Activated CD8-positive, alpha-beta memory T cell treated with anti-CD3 and anti-CD28 coated beads for 24 hours (primary cell): ENCODE results near the gene IL17A.

Experiments
- DNase-seq: peaks from one replicate; pipeline ENCODE4 v3.0.0-alpha.2; 2020

Gene IL17A

GRCh38 chr6:52186075-52186474, at the start of gene IL17A:
Gene IL17A, plus strand, starts transcription at chr6:52186375. Its CDS starts 57 bp downstream, at chr6:52186432.
- DNase-seq, result no peak

- no peak for DNase-seq
Observed at GRCh38 chr6:52136934-52137467, 49.2 kb upstream of the IL17A start.

GRCh38 chr6:52138284-52138683, 47.9 kb upstream of the IL17A start:
- no peak for DNase-seq

- no peak for DNase-seq
Observed at GRCh38 chr6:52139985-52140680, 46.0 kb upstream of the IL17A start.

- DNase-seq, result no peak
Observed at GRCh38 chr6:52141596-52141995, 44.6 kb upstream of the IL17A start.

- no peak for DNase-seq
Observed at GRCh38 chr6:52142556-52142955, 43.6 kb upstream of the IL17A start.

GRCh38 chr6:52143551-52143950, 42.6 kb upstream of the IL17A start:
- DNase-seq, result no peak

- no peak for DNase-seq
Observed at GRCh38 chr6:52144196-52145076, 41.7 kb upstream of the IL17A start.

- no peak for DNase-seq
Observed at GRCh38 chr6:52146851-52147445, 39.2 kb upstream of the IL17A start.

- no peak for DNase-seq
Observed at GRCh38 chr6:52149076-52149475, 37.1 kb upstream of the IL17A start.

- DNase-seq, result no peak
Observed at GRCh38 chr6:52149949-52150348, 36.2 kb upstream of the IL17A start.

GRCh38 chr6:52152070-52152423, 34.1 kb upstream of the IL17A start:
- no peak for DNase-seq

GRCh38 chr6:52152711-52153160, 33.4 kb upstream of the IL17A start:
- DNase-seq, result no peak

- DNase-seq, result no peak
Observed at GRCh38 chr6:52154381-52154780, 31.8 kb upstream of the IL17A start.

GRCh38 chr6:52155791-52156576, 30.2 kb upstream of the IL17A start:
- DNase-seq, result no peak

GRCh38 chr6:52157301-52157941, 28.8 kb upstream of the IL17A start:
- no peak for DNase-seq

- DNase-seq, result no peak
Observed at GRCh38 chr6:52160472-52161104, 25.6 kb upstream of the IL17A start.

GRCh38 chr6:52161689-52162438, 24.3 kb upstream of the IL17A start:
- no peak for DNase-seq

GRCh38 chr6:52162940-52163908, 23.0 kb upstream of the IL17A start:
- no peak for DNase-seq
